Measurements from ENCODE around the gene DNAJC5. TPM values are rescaled to one million over a fixed set of nuclear protein-coding genes. Genes with fewer than 3 reads are reported as not detected.

The DNAJC5 gene
- total and polyA plus RNA-seq, 9 of the 15 experiments (the other 6 are each of a cell fraction or from before 2014, with no cell fraction given) = 0.95 to 42.8 (median 23.4) TPM

DNA sequence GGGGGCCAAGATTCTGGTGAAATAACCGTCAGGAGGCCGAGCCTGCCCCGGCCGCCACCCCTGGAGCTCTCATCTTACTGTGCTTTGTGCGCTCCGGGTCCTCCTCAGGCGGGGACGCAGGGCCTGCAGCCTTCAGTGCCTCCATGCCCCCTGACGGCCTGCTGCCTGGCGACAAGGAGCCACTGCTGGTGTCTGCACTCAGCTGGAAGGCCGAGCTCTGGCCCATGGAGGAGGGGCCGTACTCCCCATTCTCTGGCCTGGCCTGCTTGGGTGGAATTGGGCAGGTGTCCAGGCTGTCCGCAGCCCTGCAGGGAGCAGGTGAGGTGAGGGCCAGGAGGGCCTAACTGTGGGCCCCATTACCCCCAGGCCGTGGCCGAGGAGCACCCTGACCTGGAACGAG, 69.5 kb downstream of the DNAJC5 start (continued):
- TF ChIP-seq, protein P1, sequence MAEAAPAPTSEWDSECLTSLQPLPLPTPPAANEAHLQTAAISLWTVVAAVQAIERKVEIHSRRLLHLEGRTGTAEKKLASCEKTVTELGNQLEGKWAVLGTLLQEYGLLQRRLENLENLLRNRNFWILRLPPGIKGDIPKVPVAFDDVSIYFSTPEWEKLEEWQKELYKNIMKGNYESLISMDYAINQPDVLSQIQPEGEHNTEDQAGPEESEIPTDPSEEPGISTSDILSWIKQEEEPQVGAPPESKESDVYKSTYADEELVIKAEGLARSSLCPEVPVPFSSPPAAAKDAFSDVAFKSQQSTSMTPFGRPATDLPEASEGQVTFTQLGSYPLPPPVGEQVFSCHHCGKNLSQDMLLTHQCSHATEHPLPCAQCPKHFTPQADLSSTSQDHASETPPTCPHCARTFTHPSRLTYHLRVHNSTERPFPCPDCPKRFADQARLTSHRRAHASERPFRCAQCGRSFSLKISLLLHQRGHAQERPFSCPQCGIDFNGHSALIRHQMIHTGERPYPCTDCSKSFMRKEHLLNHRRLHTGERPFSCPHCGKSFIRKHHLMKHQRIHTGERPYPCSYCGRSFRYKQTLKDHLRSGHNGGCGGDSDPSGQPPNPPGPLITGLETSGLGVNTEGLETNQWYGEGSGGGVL (CRISPR knock-in tag; IDR thresholded peaks at IDR 0.05) = no peak

DNA sequence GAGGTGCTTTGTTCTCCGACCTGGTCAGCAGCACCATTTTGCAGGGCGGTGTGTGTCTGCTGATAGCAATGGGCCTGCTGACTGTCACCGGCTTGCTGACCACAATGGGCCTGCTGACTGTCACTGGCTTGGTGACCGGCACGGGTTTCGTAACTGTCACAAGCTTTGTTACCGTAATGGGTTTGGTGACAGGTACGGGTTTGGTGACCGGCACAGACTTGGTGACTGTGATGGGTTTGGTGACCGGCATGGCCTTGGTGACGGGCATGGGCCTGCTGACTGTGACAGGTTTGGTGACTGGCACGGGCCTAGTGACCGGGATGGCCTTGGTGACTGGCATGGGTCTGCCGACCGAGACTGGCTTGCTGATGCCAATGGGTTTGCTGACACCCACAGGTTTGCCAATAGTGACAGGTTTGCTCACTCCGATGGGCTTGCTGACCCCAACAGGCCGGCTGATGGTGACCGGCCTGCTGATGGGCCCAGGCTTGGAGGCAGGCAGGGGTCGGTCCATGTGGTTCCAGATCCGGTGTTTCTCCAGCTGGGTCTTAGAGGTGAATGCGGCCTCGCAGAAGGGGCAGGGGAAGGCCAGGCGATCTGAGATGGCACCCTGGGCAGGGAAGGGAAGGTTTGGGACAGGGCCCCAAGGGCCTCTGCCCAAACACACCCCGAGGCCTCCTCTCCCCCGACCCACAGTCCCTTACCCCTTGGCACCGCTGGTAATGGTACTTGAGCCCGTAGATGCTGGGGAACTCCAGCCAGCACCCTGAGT, 71.4 kb downstream of the DNAJC5 start:
- WGBS (ENCODE audit: insufficient coverage, low coverage, missing lambda C conversion rate) = 97% methylated on average over 23 of the region's 27 CpGs
- H4K20me1 ChIP-seq (replicated peaks; ENCODE audit: control insufficient read depth, insufficient read depth, low read length) = no peaks in the 10 kb centered on the region
- H3K4me2 ChIP-seq (ENCODE audit: insufficient read depth, low read length) = no peak overlapping the region
- H3K9me3 ChIP-seq (replicated peaks; ENCODE audit: control insufficient read depth, insufficient read depth, low read depth, low read length) = no peaks in the 10 kb centered on the region
- peaks cover 10 to 51% of the 10 kb centered on the region in 2 experiments for H3K4me1 ChIP-seq (replicated peaks in 1 of 2; ENCODE audit: control insufficient read depth in 2 of 2, insufficient read depth in 2 of 2, low read length in 2 of 2)
- CTCF ChIA-PET (ENCODE audit: low intra/inter-chr PET ratio) = no interaction called here
- no TSS peak for BruUV-seq (replicated peaks)
- no peak overlapping the region for H3K4me3 ChIP-seq
- H3K79me2 ChIP-seq (ENCODE audit: control insufficient read depth, insufficient read depth, low read length) = peaks cover 21% of the 10 kb centered on the region
- H3K9ac ChIP-seq (ENCODE audit: insufficient read depth in 1 of 2, low read depth in 2 of 2, low read length in 2 of 2) = peak overlapping the region in 1 of 2 experiments; percentile 45; a peak in 2 of 4 replicates
- intact Hi-C loops (cut with micrococcal nuclease) = no loop called here
- TF ChIP-seq KAT7 (CRISPR knock-in tag; IDR thresholded peaks at IDR 0.05; ENCODE audit: borderline replicate concordance) (no peak), TAF1 (IDR thresholded peaks at IDR 0.05; ENCODE audit: control insufficient read depth, extremely low read depth, insufficient read depth, low read length, severe bottlenecking) (no peak), POLR2G (IDR thresholded peaks at IDR 0.05; ENCODE audit: low read depth, low read length) (0 out of 2 replicates have a peak, but pooled peaks have one; percentile 27), CC2D1A (IDR thresholded peaks at IDR 0.05) (no peak), BRCA1 (IDR thresholded peaks at IDR 0.05) (no peak), BRCA1 (CRISPR knock-in tag; IDR thresholded peaks at IDR 0.05) (no peak), KLF10 (CRISPR knock-in tag; IDR thresholded peaks at IDR 0.05) (no peak)
- TF ChIP-seq, protein P2, sequence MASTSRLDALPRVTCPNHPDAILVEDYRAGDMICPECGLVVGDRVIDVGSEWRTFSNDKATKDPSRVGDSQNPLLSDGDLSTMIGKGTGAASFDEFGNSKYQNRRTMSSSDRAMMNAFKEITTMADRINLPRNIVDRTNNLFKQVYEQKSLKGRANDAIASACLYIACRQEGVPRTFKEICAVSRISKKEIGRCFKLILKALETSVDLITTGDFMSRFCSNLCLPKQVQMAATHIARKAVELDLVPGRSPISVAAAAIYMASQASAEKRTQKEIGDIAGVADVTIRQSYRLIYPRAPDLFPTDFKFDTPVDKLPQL (IDR thresholded peaks at IDR 0.05; ENCODE audit: extremely low read depth, insufficient read length) = no peak
- peaks cover 60% of the 10 kb centered on the region; the same call in 2 of the 3 replicates for H3K36me3 ChIP-seq (ENCODE audit: control insufficient read depth, insufficient read depth, low read length)
- no peaks in the 10 kb centered on the region for H3K9me1 ChIP-seq (ENCODE audit: control insufficient read depth, insufficient read depth, low read length)
- no peaks in the 10 kb centered on the region for H3K27me3 ChIP-seq (ENCODE audit: control insufficient read depth in 2 of 2, insufficient read depth in 2 of 2, low read length in 2 of 2)
- no peak overlapping the region for H2AFZ ChIP-seq (ENCODE audit: low read depth, low read length)
- FAIRE-seq (no peak), ATAC-seq (no peak), DNase-seq (ENCODE audit: extremely low read depth in 1 of 4, low spot score in 3 of 4) (no peak)
- H3K27ac ChIP-seq (ENCODE audit: extremely low read depth, low read depth, low read length) = no peak overlapping the region
- POLR2A ChIA-PET = interaction anchor here (0.5 to 1.7 kb wide), 3 partner anchors 11 to 506 kb away, joined by 3 to 9 read pairs (median 4); partner anchors contain the start of gene UCKL1
- in situ Hi-C loops (cut with MboI) = no loop called here
